ENCODE measurements around the gene DRD3. TPM values are rescaled to one million over a fixed set of nuclear protein-coding genes. Genes with fewer than 3 reads are reported as not detected.

The DRD3 gene
- total RNA-seq, 1 experiment from 2014 or later = not detected

GRCh38 chr3:114175204-114175987, 3.5 kb downstream of the DRD3 start:
- H3K23me2 ChIP-seq (ENCODE audit: insufficient read length, low read depth, low read length, poor library complexity, severe bottlenecking) = no peaks in the 10 kb centered on the region
- peaks cover 6% of the 10 kb centered on the region; the same call in 1 of the 2 replicates for H3K4me1 ChIP-seq (ENCODE audit: insufficient read depth, low read length)
- no peaks in the 10 kb centered on the region for H3K79me2 ChIP-seq (ENCODE audit: insufficient read depth, low read length)
- no peak for DNase-seq
- no peaks in the 10 kb centered on the region for H3K9me3 ChIP-seq (ENCODE audit: control insufficient read depth, low read depth, low read length)
- Mint-ChIP-seq H3K4me1 (peaks cover 43 to 51% of the 10 kb centered on the region in 2 experiments), H3K36me3 (ENCODE audit: insufficient read depth in 1 of 3, low read depth in 3 of 3) (no peaks in the 10 kb centered on the region), H3K27me3 (ENCODE audit: low read depth) (no peaks in the 10 kb centered on the region), H3K9me3 (no peaks in the 10 kb centered on the region), H3K27ac (no peak overlapping the region), H3K4me3 (no peak overlapping the region)
- no peaks in the 10 kb centered on the region for H3K79me1 ChIP-seq (ENCODE audit: insufficient read depth, low read depth, low read length, poor library complexity, severe bottlenecking)
- H3T11ph ChIP-seq (ENCODE audit: low read length) = no peak overlapping the region
- no peak overlapping the region for H2BK15ac ChIP-seq (ENCODE audit: low read depth, low read length)
- H4K5ac ChIP-seq (ENCODE audit: insufficient read length, low read depth, low read length) = no peak overlapping the region
- no peak overlapping the region for H2BK120ac ChIP-seq (ENCODE audit: low read depth, low read length, poor library complexity, severe bottlenecking)
- H4K8ac ChIP-seq (replicated peaks; ENCODE audit: insufficient read length, low read depth, low read length) = no peak overlapping the region
- no peak overlapping the region for H4K91ac ChIP-seq (ENCODE audit: insufficient read length, low read depth, low read length)
- H3K4me2 ChIP-seq (ENCODE audit: insufficient read depth, insufficient read length, low read length) = no peak overlapping the region
- H3K14ac ChIP-seq (ENCODE audit: insufficient read depth, low read length) = no peak overlapping the region
- H3K56ac ChIP-seq (ENCODE audit: insufficient read length, low read depth, low read length) = no peak overlapping the region
- no peak for TF ChIP-seq CTCF (conservative IDR thresholded peaks at IDR 0.05)
- no peaks in the 10 kb centered on the region for H4K20me1 ChIP-seq (ENCODE audit: control insufficient read depth, insufficient read depth, insufficient read length)
- H3K27ac ChIP-seq (ENCODE audit: insufficient read length, low read depth, low read length) = no peak overlapping the region
- H2AK5ac ChIP-seq (ENCODE audit: insufficient read length, low read length) = no peak overlapping the region
- no peak overlapping the region for H2BK20ac ChIP-seq (ENCODE audit: low read depth, low read length, poor library complexity, severe bottlenecking)
- no CpG with 5 or more reads among the region's 3 CpGs for WGBS (ENCODE audit: extremely low coverage, insufficient read length, low lambda C conversion rate)
- H3K4ac ChIP-seq (ENCODE audit: low read depth, low read length) = no peak overlapping the region
- H3K18ac ChIP-seq (ENCODE audit: insufficient read length, low read depth, low read length) = no peak overlapping the region
- H3K23ac ChIP-seq (ENCODE audit: insufficient read length, low read depth, low read length) = no peak overlapping the region
- no peaks in the 10 kb centered on the region for H3K27me3 ChIP-seq (ENCODE audit: insufficient read depth, low read length)
- no peak overlapping the region for H3K9ac ChIP-seq (ENCODE audit: extremely low read depth, insufficient read length, low read length)
- no peak overlapping the region for H2AFZ ChIP-seq (ENCODE audit: low read length)
- H2BK12ac ChIP-seq (ENCODE audit: insufficient read length, low read depth, low read length) = no peak overlapping the region
- H2BK5ac ChIP-seq (ENCODE audit: insufficient read length, low read length) = no peak overlapping the region

All from H9 (cell line).